ENCODE data around the gene OR10C1.
"Not testable (repeated sequence)": the region's sequence is repeated elsewhere in the genome, so short reads cannot be mapped to it uniquely, and the experiment has no call there.

The OR10C1 gene
- total RNA-seq: 0 to 0.10 (median 0) reads per million in 18 experiments

- DNase-seq: no peak
Measured at GRCh38 chr6:29439006-29439405, at the start of gene OR10C1. Gene OR10C1 (plus strand): TSS chr6:29439306. CDS start chr6:29440016, 710 bp downstream.

GRCh38 chr6:29395331-29395730 lies 43.8 kb upstream of the OR10C1 start, which contains the start of gene OR12D2:
Gene OR12D2 (plus strand): TSS chr6:29395631. CDS start chr6:29396700, 1,069 bp downstream.
- DNase-seq: no peak

GRCh38 chr6:29399525-29399924 lies 39.6 kb upstream of the OR10C1 start:
- DNase-seq: no peak

- no peak for DNase-seq
Measured at GRCh38 chr6:29403801-29404200, 35.3 kb upstream of the OR10C1 start.

GRCh38 chr6:29414588-29414987 lies 24.5 kb upstream of the OR10C1 start, which contains the start of gene OR12D1:
Gene OR12D1 (plus strand): TSS chr6:29414928.
- no peak for DNase-seq

- no peak for DNase-seq
Measured at GRCh38 chr6:29419516-29419915, 19.6 kb upstream of the OR10C1 start.

GRCh38 chr6:29424168-29424567 lies 14.9 kb upstream of the OR10C1 start:
- DNase-seq: no peak

GRCh38 chr6:29424575-29424974 lies 14.5 kb upstream of the OR10C1 start:
- no peak for DNase-seq

GRCh38 chr6:29425075-29425474 lies 14.0 kb upstream of the OR10C1 start:
- no peak for DNase-seq

GRCh38 chr6:29426654-29427053 lies 12.5 kb upstream of the OR10C1 start:
- no peak for DNase-seq

- DNase-seq: not testable (repeated sequence)
Measured at GRCh38 chr6:29436730-29437129, 2.4 kb upstream of the OR10C1 start.

GRCh38 chr6:29442719-29443118 lies 3.6 kb downstream of the OR10C1 start:
- peak in 1 of 2 donors; percentile 59 for DNase-seq

- not testable (repeated sequence) for DNase-seq
Measured at GRCh38 chr6:29444031-29444430, 4.9 kb downstream of the OR10C1 start.

- DNase-seq: no peak
Measured at GRCh38 chr6:29447670-29448069, 8.6 kb downstream of the OR10C1 start.

GRCh38 chr6:29451471-29452193 lies 12.5 kb downstream of the OR10C1 start:
- no peak for DNase-seq

- no peak for DNase-seq
Measured at GRCh38 chr6:29456971-29457370, 17.9 kb downstream of the OR10C1 start, which contains the start of the genes OR11A1 and OR2H1. Gene OR11A1 (minus strand): TSS chr6:29457071. CDS start chr6:29427641, 29,430 bp downstream. Gene OR2H1 (plus strand): TSS chr6:29457155. CDS start chr6:29461770, 4,615 bp downstream.

- DNase-seq: no peak
Measured at GRCh38 chr6:29461021-29461814, 22.1 kb downstream of the OR10C1 start.

- DNase-seq: no peak
Measured at GRCh38 chr6:29462022-29462421, 22.9 kb downstream of the OR10C1 start.

GRCh38 chr6:29465279-29465678 lies 26.2 kb downstream of the OR10C1 start:
- DNase-seq: no peak

- no peak for DNase-seq
Measured at GRCh38 chr6:29465801-29466200, 26.7 kb downstream of the OR10C1 start.

- no peak for DNase-seq
Measured at GRCh38 chr6:29466241-29466640, 27.1 kb downstream of the OR10C1 start.

GRCh38 chr6:29474996-29475395 lies 35.9 kb downstream of the OR10C1 start:
- no peak for DNase-seq

GRCh38 chr6:29477923-29478450 lies 38.9 kb downstream of the OR10C1 start:
- DNase-seq: no peak

Data from inflammatory macrophage (primary cell).